DMS53 treated with DMSO at 0.1 percent for 48 hours (cell line): Measurements from ENCODE around the gene ACE.

Experiments used
- DNase-seq: peaks from one replicate; lab custom pipeline; 2025; ENCODE audit not compliant: unreplicated experiment; lab: John Stamatoyannopoulos, UW

The ACE gene

GRCh38 chr17:63514477-63514876 is 37.6 kb downstream of the ACE start:
- no peak for DNase-seq

DNA sequence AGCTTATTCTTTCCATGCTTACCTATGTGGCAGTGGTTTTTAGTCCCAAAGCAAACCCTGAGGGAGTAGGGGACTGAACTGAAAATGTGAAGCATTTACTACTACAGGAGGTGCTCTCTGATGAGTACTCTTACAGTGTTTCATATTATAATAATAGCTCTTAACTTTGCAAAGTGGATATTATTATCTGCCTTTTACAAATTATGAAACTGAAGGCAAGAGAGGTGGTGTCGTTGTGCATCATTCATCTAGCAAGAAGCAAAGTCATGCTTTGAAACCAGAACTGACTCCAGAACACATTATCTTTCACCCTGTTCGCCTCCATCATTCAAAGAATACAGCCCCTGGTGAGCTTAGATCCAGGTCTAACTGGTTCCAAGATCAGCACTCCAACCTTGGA is 38.1 kb downstream of the ACE start:
- no peak for DNase-seq

DNA sequence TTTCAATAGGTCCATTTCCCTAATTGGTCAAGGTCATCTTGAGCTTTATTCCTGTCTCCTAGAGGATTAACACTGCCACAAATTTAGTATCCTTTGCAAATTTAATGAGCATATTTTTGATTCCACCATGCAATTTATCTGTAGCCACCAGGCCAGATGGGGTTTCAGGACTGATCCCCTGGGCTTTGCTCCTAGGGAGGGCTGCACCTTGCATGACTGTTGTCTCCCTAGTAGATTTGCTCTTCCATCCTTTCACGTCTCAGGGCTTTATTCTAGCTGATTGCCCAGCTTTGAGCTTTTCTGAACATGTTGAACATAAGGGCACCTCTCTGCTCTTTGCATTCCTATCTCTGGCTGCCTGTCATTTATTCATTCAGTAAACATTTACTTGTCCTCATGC is 38.6 kb downstream of the ACE start:
- no peak for DNase-seq

GRCh38 chr17:63516910-63517824 is 40.3 kb downstream of the ACE start:
- DNase-seq: peak; percentile 4

- no peak for DNase-seq
These were observed 41.1 kb downstream of the ACE start for GRCh38 chr17:63517825-63518534.

GRCh38 chr17:63519116-63519881 is 42.4 kb downstream of the ACE start:
- no peak for DNase-seq

GRCh38 chr17:63519972-63520882 is 43.4 kb downstream of the ACE start:
- DNase-seq: peak; percentile 94

DNA sequence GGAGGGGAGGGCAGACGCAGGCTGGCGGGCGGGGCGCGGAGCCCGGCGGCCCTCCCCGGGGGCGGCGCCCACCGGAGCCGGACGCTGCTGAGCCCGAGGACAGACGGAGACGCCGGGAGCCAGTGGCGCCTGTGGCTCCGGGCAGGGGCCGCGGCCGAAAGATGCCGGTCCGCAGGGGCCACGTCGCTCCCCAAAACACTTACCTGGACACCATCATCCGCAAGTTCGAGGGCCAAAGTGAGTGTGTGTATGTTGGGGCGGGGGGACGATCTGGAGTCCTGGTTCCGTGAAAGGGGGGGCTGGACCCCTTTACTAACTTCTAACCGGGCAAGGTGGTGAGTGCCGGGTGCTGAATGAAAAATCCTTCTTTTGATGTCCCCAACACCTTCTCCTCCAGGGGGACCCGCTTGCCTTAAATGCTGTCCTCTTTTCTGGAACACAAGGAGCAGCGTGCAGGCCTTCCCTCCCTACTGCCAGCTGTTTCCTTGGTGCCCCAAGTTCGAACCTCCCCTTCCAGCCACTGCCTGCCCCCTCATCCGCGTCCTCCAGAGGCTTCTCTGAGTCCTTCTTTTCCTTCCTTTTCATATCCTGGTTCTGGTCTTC is 46.5 kb downstream of the ACE start, which contains the start of gene KCNH6:
KCNH6 (plus strand) TSS at position 106 of the 603 bp plus-strand sequence; CDS start at position 162, 56 bp downstream.
- DNase-seq: no peak

GRCh38 chr17:63524051-63524450 is 47.2 kb downstream of the ACE start:
- DNase-seq: no peak

DNA sequence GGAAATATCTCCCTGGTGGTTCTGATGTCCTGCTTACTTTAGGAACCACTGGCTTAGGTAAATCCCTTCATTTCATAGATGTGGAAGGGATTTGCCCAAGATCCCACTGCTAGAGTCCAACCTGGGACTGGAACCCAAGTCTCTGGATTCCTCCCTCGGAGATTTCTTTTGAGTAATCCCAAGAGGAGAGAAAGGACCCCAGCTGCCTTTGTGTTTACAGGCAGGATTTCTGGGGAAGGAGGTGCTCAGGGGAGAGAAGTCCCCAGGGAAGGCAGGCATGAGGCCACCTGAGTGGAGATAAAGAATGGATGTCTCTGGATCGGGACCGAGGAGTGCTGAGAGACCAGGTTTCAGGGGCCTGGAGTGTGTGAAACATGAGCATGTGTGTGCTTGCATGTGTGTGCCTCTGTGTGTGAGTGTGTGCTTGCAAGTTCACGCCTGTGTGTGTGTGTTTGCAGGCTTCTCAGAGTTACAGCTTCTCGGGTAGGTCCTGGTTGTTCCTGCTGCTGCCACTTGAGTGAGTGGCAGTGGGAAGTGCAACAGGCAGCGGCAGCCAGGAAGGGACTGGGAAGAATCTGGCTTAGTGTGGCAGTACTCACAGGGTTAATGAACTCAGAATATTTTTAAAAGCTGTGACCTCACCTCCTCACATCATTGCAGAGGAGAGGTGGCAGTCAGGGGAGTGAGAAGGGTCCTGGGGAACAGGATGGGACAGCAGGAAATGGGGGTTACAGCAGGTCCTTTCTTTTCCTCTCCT is 48.5 kb downstream of the ACE start:
- no peak for DNase-seq

- no peak for DNase-seq
These were observed 50.0 kb downstream of the ACE start for GRCh38 chr17:63526861-63527260.

GRCh38 chr17:63528183-63528582 is 51.3 kb downstream of the ACE start:
- DNase-seq: no peak

GRCh38 chr17:63529711-63530556 is 53.1 kb downstream of the ACE start:
- DNase-seq: no peak

- DNase-seq: no peak
These were observed 53.7 kb downstream of the ACE start for GRCh38 chr17:63530557-63531021.

DNA sequence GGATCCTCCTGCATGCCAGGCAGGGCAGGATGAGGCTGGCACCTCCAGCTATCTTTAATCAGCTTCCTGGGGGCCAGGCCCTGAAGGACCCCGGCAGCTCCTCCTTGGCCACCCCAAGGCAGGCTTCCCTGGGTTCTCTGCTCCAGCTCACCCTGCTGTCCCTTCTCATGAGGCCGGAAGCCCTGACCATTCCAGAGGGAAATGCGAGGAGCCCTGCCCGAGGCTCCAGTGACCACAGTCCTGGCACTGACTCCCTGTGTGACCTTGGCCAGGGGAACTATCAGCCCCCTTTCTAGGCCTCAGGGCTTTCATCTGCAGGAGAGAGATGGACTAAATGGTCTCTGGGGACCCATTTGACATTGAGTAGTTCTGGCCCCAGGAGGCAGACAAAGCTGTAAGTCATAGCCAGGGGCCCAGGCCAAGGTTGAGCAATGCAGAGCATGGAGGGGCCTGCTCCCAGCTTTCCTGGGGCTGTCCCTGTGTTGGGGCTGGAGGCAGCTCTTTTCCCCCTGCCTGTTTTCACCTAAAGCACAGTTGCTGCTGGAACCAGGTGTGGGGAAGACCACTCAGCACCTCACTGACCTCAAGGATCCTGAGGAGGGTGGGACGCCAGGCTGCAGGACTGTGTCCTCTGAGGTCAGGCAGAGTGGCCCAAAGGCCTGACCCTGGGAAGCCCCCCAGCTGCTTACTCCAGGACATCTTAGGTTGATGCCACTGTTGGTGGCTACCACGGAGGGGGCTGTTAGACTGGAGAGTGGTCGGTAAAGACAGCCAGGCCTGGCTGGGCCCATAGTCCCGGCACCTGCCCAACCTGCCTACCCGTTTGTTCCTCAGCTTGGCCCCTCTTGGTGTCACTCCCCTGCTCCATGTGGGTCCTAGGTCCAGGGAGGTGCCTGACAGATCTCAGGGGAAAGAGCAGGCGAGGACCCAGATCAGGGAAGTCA is 54.4 kb downstream of the ACE start:
- no peak for DNase-seq

DNA sequence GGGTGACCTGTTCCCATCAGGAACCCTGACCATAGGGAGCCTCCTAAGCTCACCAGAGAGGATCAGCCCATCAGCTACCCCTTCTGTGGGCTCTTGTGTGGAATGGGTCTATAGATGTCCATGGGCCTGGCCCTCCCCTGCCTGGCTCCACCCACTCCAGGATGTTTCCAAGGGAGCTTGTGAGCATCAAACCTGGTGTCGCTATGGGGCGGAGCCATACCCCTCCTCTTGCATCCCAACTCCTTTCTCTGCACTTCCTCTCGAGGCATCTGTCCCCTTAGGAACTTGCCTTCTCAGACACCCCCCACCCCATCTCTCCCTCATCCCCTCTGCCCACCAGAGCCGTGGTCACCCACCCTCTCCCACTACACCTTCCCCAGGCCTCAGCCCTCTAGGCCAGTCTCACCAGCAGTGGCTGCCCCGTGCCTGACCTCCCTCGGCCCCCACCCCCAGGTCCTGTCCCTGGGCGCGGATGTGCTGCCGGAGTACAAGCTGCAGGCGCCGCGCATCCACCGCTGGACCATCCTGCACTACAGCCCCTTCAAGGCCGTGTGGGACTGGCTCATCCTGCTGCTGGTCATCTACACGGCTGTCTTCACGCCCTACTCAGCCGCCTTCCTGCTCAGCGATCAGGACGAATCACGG is 56.7 kb downstream of the ACE start:
- no peak for DNase-seq
